Endothelial cell of umbilical vein (primary cell): ENCODE measurements around the gene FILIP1L. TPM values are rescaled to one million over a fixed set of nuclear protein-coding genes. Genes with fewer than 3 reads are reported as not detected.

Source experiments
- BruUV-seq: library from RNA; stranded (reverse); fragments of 400-500 nt; replicated peaks from 2 replicates; lab custom pipeline; 2021; lab: Mats Ljungman, UMichigan
- CTCF ChIA-PET: fragments of 300-600, 350-600 bp; sonication (Branson Sonifier 250); formaldehyde crosslinking; loops from one replicate; lab custom pipeline; 2021; ENCODE audit warnings: antibody characterized with exemption, inconsistent platforms; lab: Charles Lee
- POLR2A ChIA-PET: fragments of 300-600, 350-600 bp; sonication (Branson Sonifier 250); formaldehyde crosslinking; loops from one replicate; lab custom pipeline; 2021; ENCODE audit warnings: antibody characterized with exemption, inconsistent platforms; lab: Charles Lee
- DNase-seq: peaks from one replicate; pipeline ENCODE4 v3.0.0-alpha.2; 2011; ENCODE audit warnings: low read depth, low spot score
- FAIRE-seq: peaks from 2 replicates; lab custom pipeline; 2011; peaks lifted over from hg19 to GRCh38; lab: Jason Lieb, UNC
- H2AFZ ChIP-seq: 2 replicates; pipeline ENCODE4 v1.6.0; 2012; ENCODE audit warnings: low read depth, low read length, control low read depth, inconsistent platforms
- H3K27ac ChIP-seq: 2 replicates; pipeline ENCODE4 v1.5.1; 2011; ENCODE audit warnings: low read depth, mild to moderate bottlenecking, control low read depth, low read length, moderate library complexity; ENCODE audit not compliant: insufficient read depth
- H3K27me3 ChIP-seq, 2 experiments: 2 replicates each; pipeline versions ENCODE4 v1.6.0 to v1.6.1; 2011; ENCODE audit warnings: low read length in 2 of 2, mixed read lengths in 1 of 2; ENCODE audit not compliant: control insufficient read depth in 2 of 2, insufficient read depth in 2 of 2
- H3K36me3 ChIP-seq, 2 experiments: 2 replicates in 1 of 2; 3 replicates in 1 of 2; pipeline ENCODE4 v1.5.1; 2011; ENCODE audit warnings: low read length in 2 of 2, mild to moderate bottlenecking in 1 of 2, moderate library complexity in 1 of 2; ENCODE audit not compliant: control insufficient read depth in 2 of 2, insufficient read depth in 2 of 2; ENCODE audit errors: extremely low read depth in 1 of 2
- H3K4me1 ChIP-seq: 3 replicates; pipeline ENCODE4 v1.5.1; 2011; ENCODE audit warnings: mild to moderate bottlenecking, low read length; ENCODE audit not compliant: control insufficient read depth, insufficient read depth; ENCODE audit errors: extremely low read depth
- H3K4me2 ChIP-seq: 2 replicates; pipeline ENCODE4 v1.6.1; 2011; ENCODE audit warnings: low read length, control low read depth, mixed read lengths; ENCODE audit not compliant: insufficient read depth
- H3K4me3 ChIP-seq, 3 experiments: fragments of 200-600 bp in 1 of 3; sonication (generic), shearing (Covaris generic) in 1 of 3; replicated peaks in 1 of 3; 2 replicates each; pipeline ENCODE4 v1.5.1; 2011 to 2016; ENCODE audit warnings: control low read depth in 3 of 3, low read length in 3 of 3, mild to moderate bottlenecking in 2 of 3, inconsistent platforms in 1 of 3, low read depth in 1 of 3, moderate library complexity in 1 of 3; ENCODE audit not compliant: insufficient read depth in 1 of 3
- H3K79me2 ChIP-seq: 2 replicates; pipeline ENCODE4 v1.6.0; 2012; ENCODE audit warnings: low read length, inconsistent platforms; ENCODE audit not compliant: control insufficient read depth, insufficient read depth
- H3K9ac ChIP-seq: replicated peaks from 2 replicates; pipeline ENCODE3; 2011; ENCODE audit warnings: low read length, control low read depth; ENCODE audit not compliant: insufficient read depth; ENCODE audit errors: extremely low read depth
- H3K9me1 ChIP-seq: replicated peaks from 3 replicates; pipeline ENCODE4 v1.6.0; 2011; ENCODE audit warnings: mild to moderate bottlenecking, low read length; ENCODE audit not compliant: control insufficient read depth, insufficient read depth; ENCODE audit errors: extremely low read depth
- H3K9me3 ChIP-seq: replicated peaks from 2 replicates; pipeline ENCODE4 v1.5.1; 2012; ENCODE audit warnings: low read length, inconsistent platforms; ENCODE audit not compliant: control insufficient read depth, insufficient read depth
- H4K20me1 ChIP-seq: replicated peaks from 2 replicates; pipeline ENCODE3; 2011; ENCODE audit warnings: mild to moderate bottlenecking, low read length; ENCODE audit not compliant: control insufficient read depth, insufficient read depth; ENCODE audit errors: extremely low read depth
- FOS ChIP-seq: IDR thresholded peaks from 2 replicates; pipeline ENCODE4 v1.6.1; 2011; ENCODE audit warnings: mild to moderate bottlenecking, low read length, moderate library complexity, borderline replicate concordance; ENCODE audit not compliant: insufficient read depth
- GATA2 ChIP-seq: IDR thresholded peaks from 2 replicates; pipeline ENCODE4 v1.7.0; 2011; ENCODE audit warnings: low read depth, mild to moderate bottlenecking, moderate library complexity, mixed read lengths, low read length; ENCODE audit not compliant: insufficient read length, insufficient read depth
- MYC ChIP-seq: IDR thresholded peaks from one replicate; pipeline ENCODE4 v1.6.1; 2011; ENCODE audit warnings: mild to moderate bottlenecking, low read depth, low read length
- POLR2A ChIP-seq: IDR thresholded peaks from 2 replicates; pipeline ENCODE4 v1.6.1; 2012; ENCODE audit warnings: low read depth, mild to moderate bottlenecking, control low read depth, low read length
- POLR2AphosphoS5 ChIP-seq: IDR thresholded peaks from 2 replicates; pipeline ENCODE4 v1.6.1; 2012; ENCODE audit warnings: low read depth, mild to moderate bottlenecking, control low read depth, low read length, moderate library complexity; ENCODE audit not compliant: insufficient read depth
- dilution Hi-C: fragments of 300-500 bp; cut with MboI; formaldehyde crosslinking; loops from one replicate; pipeline ENCODE4 v1.15.0; 2019; ENCODE audit warnings: low sequenced_read_pairs; ENCODE audit not compliant: extremely low pct_ligation_motif_present
- intact Hi-C: fragments of 100-400 bp; cut with micrococcal nuclease; formaldehyde crosslinking; loops from one replicate; pipeline ENCODE4 v1.10.0; 2022
- polyA plus RNA-seq, 4 experiments: library from polyadenylated mRNA; depleted of rRNA in 3 of 4; stranded (reverse) in 3 of 4; unstranded in 1 of 4; fragments of >200 nt; gene quantifications; 2 replicates each; pipeline versions ENCODE4 v1.2.1 to v1.2.3, GENCODE V29; 2011 to 2012; ENCODE audit warnings: missing spikeins in 1 of 4
- total RNA-seq: library from RNA; stranded (reverse); gene quantifications from 2 replicates; pipeline ENCODE4 v1.2.3, GENCODE V29; 2021
- TF ChIP-seq, protein P1 (sequence below), 2 donors: IDR thresholded peaks; 1 replicate in 1 of 2; 2 replicates in 1 of 2; pipeline ENCODE4 v1.5.1; 2011; ENCODE audit warnings: low read length in 2 of 2, mild to moderate bottlenecking in 2 of 2, moderate library complexity in 2 of 2, control low read depth in 1 of 2, inconsistent platforms in 1 of 2, low read depth in 1 of 2; ENCODE audit not compliant: insufficient read depth in 1 of 2; ENCODE audit errors: extremely low read depth in 1 of 2
- TF ChIP-seq, protein P2 (sequence below): IDR thresholded peaks from 2 replicates; pipeline ENCODE4 v1.6.1; 2011; ENCODE audit not compliant: insufficient read depth, insufficient read length

FILIP1L gene
- total and polyA plus RNA-seq, 2 donors (not counting 3 experiments of a cell fraction or from before 2014, with no cell fraction given), result 26.0 to 29.9 TPM

DNA sequence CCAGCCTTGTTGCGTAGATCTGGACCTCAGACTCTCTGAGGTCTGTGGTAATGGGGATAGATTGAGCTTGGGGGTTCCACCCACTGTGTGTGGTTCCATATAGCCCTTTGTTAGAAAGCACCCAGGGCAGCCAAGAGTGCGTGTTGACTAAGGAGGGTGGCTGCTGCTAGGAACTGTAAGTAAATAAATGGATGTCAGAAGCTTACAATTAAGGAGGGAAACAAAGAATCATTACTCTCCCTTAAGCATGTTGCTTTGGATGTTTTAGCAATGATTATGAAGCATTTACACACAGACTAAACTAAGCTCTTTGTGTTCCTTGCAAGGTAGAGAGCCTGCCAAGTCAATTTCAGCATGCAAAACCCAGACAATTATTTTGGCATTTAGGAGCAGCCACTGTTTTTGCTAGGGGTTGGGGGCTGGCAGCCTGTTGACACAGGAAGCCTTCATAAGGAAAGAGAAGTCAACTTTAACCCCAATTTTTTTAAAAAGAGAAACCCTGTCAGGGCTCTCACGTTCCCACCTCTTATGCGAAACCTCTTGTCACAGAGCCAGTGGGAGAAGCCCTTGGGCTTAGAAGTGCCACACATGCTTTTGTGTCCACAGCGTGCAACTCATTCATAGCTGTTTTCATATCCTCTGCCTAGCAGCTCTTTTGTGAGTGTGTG is 168.8 kb downstream of the FILIP1L start:
- FAIRE-seq (no peak), DNase-seq (peak; percentile 33)
- no peak overlapping the region for H3K9ac ChIP-seq
- dilution Hi-C loops (no loop called here), intact Hi-C loops (no loop called here)
- no TSS peak for BruUV-seq
- no peaks in the 10 kb centered on the region for H3K9me1 ChIP-seq
- no peaks in the 10 kb centered on the region for H3K27me3 ChIP-seq
- no peak for TF ChIP-seq POLR2AphosphoS5
- TF ChIP-seq, protein P1, sequence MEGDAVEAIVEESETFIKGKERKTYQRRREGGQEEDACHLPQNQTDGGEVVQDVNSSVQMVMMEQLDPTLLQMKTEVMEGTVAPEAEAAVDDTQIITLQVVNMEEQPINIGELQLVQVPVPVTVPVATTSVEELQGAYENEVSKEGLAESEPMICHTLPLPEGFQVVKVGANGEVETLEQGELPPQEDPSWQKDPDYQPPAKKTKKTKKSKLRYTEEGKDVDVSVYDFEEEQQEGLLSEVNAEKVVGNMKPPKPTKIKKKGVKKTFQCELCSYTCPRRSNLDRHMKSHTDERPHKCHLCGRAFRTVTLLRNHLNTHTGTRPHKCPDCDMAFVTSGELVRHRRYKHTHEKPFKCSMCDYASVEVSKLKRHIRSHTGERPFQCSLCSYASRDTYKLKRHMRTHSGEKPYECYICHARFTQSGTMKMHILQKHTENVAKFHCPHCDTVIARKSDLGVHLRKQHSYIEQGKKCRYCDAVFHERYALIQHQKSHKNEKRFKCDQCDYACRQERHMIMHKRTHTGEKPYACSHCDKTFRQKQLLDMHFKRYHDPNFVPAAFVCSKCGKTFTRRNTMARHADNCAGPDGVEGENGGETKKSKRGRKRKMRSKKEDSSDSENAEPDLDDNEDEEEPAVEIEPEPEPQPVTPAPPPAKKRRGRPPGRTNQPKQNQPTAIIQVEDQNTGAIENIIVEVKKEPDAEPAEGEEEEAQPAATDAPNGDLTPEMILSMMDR (IDR thresholded peaks at IDR 0.05; ENCODE audit: extremely low read depth in 1 of 2, insufficient read depth in 1 of 2, low read depth in 1 of 2, low read length in 2 of 2), result no peak
- TF ChIP-seq, protein P2, sequence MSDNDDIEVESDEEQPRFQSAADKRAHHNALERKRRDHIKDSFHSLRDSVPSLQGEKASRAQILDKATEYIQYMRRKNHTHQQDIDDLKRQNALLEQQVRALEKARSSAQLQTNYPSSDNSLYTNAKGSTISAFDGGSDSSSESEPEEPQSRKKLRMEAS, result no peak
- TF ChIP-seq GATA2, result no peak
- no peak for TF ChIP-seq MYC
- no peak for TF ChIP-seq POLR2A
- TF ChIP-seq FOS, result no peak
- H4K20me1 ChIP-seq, result no peaks in the 10 kb centered on the region
- no peaks in the 10 kb centered on the region for H3K9me3 ChIP-seq
- H2AFZ ChIP-seq, result no peak overlapping the region
- H3K4me1 ChIP-seq, result no peaks in the 10 kb centered on the region
- H3K4me3 ChIP-seq, result no peak overlapping the region
- CTCF ChIA-PET, result interaction anchor here (0.8 to 1.6 kb wide), 4 partner anchors 10 to 80 kb away, joined by 3 to 4 read pairs (median 4); no protein-coding TSS in a partner anchor
- no peak overlapping the region for H3K27ac ChIP-seq
- POLR2A ChIA-PET, result no interaction called here
- H3K79me2 ChIP-seq, result no peaks in the 10 kb centered on the region
- H3K4me2 ChIP-seq, result no peak overlapping the region
- H3K36me3 ChIP-seq, result no peaks in the 10 kb centered on the region
